HG02678 (cell line): ENCODE data around the gene ATP8B4.
"Not testable (repeated sequence)": the region's sequence is repeated elsewhere in the genome, so short reads cannot be mapped to it uniquely, and the experiment has no call there.

Experiments
- ATAC-seq: cut with Tn5 transposase; IDR thresholded peaks from one replicate; pipeline ENCODE4 v1.9.1; 2021; ENCODE audit warnings: mild to moderate bottlenecking, moderate library complexity; ENCODE audit not compliant: unreplicated experiment

Gene ATP8B4

GRCh38 chr15:49977306-49977705 lies 141.7 kb downstream of the ATP8B4 start:
- no peak for ATAC-seq

- ATAC-seq: no peak
These were observed 154.5 kb downstream of the ATP8B4 start for GRCh38 chr15:49964551-49964950.

GRCh38 chr15:49964061-49964460 lies 155.0 kb downstream of the ATP8B4 start:
- ATAC-seq: no peak

- ATAC-seq: not testable (repeated sequence)
These were observed 155.8 kb downstream of the ATP8B4 start for GRCh38 chr15:49963033-49963772.

- no peak for ATAC-seq
These were observed 156.9 kb downstream of the ATP8B4 start for GRCh38 chr15:49962044-49962602.

- no peak for ATAC-seq
These were observed 165.6 kb downstream of the ATP8B4 start for GRCh38 chr15:49953421-49953820.

- no peak for ATAC-seq
These were observed 172.4 kb downstream of the ATP8B4 start for GRCh38 chr15:49946681-49947080.

DNA sequence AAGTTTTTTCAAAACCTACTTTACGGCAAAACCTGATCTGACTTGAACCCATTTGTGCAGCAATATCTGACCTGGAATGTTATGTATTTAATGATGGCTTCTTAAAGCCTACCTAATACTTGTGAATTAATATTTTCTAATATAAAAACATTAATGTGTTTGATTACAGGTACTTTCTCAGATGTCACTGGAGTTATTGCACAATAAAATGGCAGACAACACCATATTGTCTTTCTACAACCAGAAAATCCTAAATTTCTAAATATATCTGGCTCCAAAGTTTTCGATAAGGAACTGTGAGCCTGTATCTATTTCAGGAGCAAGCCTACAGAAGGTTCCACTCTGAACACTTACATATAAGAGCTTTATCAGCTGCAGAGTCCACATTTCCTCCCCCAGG lies 184.5 kb downstream of the ATP8B4 start:
- ATAC-seq: no peak

- no peak for ATAC-seq
These were observed 191.7 kb downstream of the ATP8B4 start for GRCh38 chr15:49927189-49927861.

DNA sequence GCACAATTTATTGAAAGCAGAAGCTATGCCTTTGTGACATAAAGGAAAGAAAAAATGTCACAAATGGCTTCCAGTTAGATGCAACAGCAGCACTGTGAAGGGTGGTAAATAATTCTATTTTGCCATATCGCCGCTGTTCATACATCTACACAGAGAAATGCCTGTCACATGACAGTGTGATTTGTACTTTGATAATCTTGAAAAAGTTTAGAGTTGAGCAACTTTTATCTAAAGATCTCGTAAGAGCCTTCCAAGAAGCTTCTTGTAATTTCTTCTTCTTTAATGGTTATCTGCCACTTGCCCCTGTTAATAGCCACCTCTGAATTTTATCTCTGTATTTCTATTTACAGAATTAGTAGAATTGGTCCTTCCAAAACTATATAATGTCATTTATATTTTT lies 192.3 kb downstream of the ATP8B4 start:
- no peak for ATAC-seq

DNA sequence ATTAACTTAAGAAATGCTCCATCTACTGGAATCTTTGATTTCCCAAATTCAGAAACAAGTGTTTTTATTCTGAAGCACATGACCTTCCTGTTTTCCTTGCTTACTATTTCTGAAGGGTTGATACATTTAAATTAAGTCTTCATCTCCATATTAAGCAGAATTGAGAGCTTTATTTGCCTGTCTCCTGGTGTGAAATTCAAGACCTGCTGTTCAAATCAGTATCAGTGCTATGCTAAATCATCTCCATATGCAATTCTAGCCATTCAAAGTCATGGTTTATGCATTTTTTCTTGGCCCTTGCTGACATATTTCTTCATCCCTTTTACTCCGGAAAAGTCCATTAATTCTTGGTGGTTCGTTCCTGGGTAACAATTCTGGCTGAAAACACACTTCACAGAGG lies 195.4 kb downstream of the ATP8B4 start:
- ATAC-seq: no peak

DNA sequence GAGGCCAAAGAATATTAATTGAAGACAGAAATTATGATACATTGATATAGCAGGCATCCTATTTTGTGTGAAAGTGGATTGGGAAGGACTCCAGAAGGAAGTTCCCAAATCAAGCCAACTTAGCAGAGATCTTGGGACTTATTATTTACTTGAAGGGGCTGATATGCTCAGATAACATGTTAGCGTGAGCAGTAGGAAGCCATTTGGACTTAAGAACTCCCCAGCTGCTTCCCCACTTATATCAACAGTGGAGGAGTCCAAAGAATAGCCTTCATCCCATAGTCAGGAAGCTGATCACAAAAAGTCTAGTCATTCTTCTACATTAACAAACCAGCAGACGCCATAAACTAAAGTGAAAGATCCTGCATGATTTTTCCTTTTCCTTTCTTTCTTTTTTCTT lies 200.0 kb downstream of the ATP8B4 start:
- no peak for ATAC-seq

- no peak for ATAC-seq
These were observed 200.9 kb downstream of the ATP8B4 start for GRCh38 chr15:49918121-49918520.

DNA sequence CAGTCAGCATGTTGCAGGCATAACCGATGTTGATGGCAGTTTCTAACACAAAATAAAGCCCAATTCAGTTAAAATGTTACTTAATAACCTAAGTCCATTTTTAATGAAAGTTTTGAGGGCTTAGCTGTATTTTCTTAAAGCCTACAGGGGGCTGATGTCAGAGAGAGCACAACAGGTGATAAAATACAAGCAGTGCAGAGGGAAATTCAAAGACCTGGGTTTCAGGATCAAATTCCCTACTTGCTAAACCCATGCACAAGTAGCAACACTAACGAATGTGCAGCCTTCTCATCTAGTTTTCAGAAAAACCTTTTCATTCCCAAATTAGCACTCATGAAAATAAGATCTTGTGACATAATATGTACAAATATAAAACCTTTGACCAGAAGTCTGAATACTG lies 202.0 kb downstream of the ATP8B4 start:
- ATAC-seq: no peak

GRCh38 chr15:49915822-49916221 lies 203.2 kb downstream of the ATP8B4 start:
- no peak for ATAC-seq

GRCh38 chr15:49908933-49909295 lies 210.1 kb downstream of the ATP8B4 start:
- ATAC-seq: no peak

- ATAC-seq: no peak
These were observed 210.6 kb downstream of the ATP8B4 start for GRCh38 chr15:49908236-49908932.

DNA sequence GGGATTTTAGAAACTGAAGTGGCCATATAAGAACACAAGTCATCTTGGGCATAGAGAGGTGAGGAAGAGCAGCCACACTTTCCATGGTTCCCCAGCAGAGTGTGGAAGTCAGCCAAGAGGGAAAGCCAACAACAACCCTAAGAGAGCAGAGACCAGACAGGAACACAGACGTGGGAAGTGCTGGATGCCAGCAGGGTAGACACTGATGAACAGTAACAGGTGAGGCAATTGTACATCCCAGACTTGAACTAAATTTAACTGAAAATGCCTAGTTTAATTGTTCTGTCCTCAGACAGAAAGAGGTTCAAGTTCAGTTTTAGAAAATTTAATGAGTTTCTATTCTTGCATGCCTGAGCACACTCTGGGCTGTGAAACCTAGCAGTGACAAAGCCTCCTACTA lies 212.1 kb downstream of the ATP8B4 start:
- no peak for ATAC-seq

GRCh38 chr15:49905221-49905620 lies 213.8 kb downstream of the ATP8B4 start:
- no peak for ATAC-seq

DNA sequence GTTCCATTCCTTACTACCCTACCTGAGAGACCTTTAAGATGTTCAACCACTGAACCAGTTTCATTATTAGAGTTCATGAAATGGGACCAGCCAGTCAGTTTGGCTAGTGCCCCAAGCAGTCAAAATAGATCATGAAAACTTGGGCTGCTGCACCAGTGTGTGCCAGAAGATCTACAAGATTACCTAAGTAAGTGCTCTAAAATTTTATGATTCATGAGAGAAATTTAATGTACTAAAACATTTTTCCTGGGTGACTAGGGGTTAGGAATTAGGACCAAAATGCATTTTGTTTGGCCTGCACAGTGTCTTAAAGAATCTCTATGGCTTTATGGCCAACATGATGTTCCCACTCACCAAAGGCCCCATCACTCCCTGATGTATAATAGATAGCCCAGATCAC lies 214.7 kb downstream of the ATP8B4 start:
- ATAC-seq: no peak

- no peak for ATAC-seq
These were observed 216.1 kb downstream of the ATP8B4 start for GRCh38 chr15:49902685-49903501.
